ENCODE measurements around the gene CNIH4.
"Not testable (repeated sequence)": the region's sequence is repeated elsewhere in the genome, so short reads cannot be mapped to it uniquely, and the experiment has no call there.

CNIH4 gene

GRCh38 chr1:224349716-224350115 is 7.0 kb upstream of the CNIH4 start:
- DNase-seq (ENCODE audit: low spot score): not testable (repeated sequence)

DNA sequence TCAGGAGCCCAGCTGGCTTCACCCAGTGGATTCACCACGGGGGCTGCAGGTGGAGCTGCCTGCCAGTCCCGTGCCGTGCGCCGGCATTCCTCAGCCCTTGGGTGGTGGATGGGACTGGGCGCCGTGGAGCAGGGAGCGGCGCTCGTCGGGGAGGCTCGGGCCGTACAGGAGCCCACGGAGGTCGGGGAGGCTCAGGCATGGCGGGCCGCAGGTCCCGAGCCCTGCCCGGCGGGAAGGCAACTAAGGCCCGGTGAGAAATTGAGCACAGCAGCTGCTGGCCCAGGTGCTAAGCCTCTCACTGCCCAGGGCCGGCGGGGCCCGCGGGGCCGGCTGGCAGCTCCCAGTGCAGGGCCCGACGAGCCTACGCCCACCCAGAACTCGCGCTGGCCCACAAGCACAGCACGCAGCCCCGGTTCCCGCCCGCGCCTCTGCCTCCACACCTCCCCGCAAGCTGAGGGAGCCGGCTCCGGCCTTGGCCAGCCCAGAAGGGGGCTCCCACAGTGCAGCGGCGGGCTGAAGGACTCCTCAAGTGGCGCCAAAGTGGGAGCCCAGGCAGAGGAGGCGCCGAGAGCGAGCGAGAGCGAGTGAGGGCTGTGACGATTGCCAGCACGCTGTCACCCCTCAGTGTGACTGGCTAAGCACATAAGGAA is 4.1 kb upstream of the CNIH4 start:
- not testable (repeated sequence) for DNase-seq (ENCODE audit: low spot score)

GRCh38 chr1:224353975-224354925 is 2.4 kb upstream of the CNIH4 start:
- no peak for DNase-seq (ENCODE audit: low spot score)

- DNase-seq (ENCODE audit: low spot score): no peak
Observed at GRCh38 chr1:224357626-224358124, 996 bp downstream of the CNIH4 start.

GRCh38 chr1:224358237-224358636 is 1.6 kb downstream of the CNIH4 start:
- no peak for DNase-seq (ENCODE audit: low spot score)

DNA sequence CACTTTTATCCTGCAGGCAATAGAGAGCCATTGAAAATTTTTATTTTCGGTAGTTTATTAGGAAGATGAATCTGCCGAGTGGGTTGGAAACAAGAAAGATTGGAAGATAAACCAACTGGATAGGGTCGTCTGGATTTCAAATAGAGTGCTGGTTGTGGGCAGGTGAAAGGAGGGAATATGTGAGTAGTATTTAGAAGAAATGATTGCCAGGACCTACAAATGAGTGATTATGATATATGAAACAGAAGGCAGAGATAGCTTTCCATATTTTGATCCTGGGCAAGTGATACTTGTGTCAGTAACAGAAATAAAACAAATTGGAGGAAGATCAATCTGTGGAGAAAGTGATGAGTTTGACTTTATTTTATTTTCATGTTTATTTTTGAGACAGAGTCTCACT is 2.5 kb downstream of the CNIH4 start:
- no peak for DNase-seq (ENCODE audit: low spot score)

GRCh38 chr1:224368409-224368808 is 11.7 kb downstream of the CNIH4 start:
- DNase-seq (ENCODE audit: low spot score): no peak

DNA sequence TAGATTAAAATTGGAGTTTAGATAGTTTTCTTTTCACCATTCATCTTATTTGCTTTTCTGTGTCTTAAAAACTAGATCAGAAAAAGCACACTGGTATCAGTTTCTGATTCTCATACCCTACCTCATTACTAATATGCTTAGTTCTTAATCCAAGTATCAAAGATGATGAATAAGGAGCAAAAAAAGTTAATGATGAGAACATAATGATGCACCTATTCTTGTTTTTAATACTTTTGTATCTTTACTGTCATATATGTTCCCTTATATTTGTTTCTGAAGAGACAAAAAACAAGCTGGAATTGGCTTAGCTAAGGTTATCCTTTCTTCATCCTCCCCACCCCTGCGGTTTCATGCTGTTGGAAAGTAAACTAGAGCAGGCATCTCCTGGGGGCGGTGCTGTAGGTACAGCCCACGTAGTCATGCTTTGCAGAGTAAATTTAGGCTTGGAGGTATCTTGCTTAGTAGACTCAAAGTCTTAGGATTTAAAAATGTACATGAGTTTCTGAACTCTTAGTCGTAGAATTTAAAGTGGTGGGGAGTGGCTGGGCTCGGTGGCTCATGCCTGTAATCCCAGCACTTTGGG is 16.4 kb downstream of the CNIH4 start:
- no peak for DNase-seq (ENCODE audit: low spot score)

DNA sequence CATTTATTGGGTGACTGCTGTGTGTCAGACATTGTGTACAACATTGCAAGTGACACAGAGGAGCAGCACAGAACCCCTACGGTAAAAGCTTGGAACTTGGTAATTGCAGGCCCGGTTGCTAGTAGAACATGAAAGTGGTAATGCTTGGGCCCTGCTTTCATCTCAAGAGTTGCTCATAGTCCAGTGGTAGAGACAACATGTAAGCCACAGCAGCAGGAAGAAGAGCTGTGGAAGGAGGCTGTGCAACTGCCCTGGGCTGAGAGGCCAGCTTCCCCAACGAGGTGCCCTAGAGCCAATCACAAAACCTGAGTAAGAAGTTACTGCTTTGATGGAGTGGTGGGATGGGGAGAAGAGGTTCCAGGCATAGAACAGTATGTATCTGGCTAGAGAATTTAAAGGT is 18.4 kb downstream of the CNIH4 start:
- no peak for DNase-seq (ENCODE audit: low spot score)

- no peak for DNase-seq (ENCODE audit: low spot score)
Observed at GRCh38 chr1:224377676-224378006, 21.0 kb downstream of the CNIH4 start.

GRCh38 chr1:224378855-224379631 is 22.4 kb downstream of the CNIH4 start:
- no peak for DNase-seq (ENCODE audit: low spot score)

DNA sequence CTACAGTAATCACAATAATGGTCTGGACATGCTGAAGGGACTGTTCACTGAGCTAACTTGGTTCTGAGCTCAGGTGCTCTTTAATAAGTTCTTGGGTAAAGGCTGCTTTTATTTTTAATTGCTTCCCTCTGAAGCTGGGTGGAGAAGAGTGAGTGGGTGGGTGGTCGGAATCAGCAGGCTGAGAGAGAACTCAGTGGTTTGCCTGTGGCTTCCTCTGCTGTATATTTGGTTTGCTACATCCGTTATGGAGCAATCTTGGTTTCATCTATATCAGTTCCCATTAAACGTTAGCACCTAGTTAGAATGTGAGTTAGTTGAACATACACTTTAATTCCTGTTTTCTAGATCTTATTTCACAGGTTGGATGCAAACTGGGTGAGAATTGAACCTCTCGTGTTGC is 23.3 kb downstream of the CNIH4 start:
- DNase-seq (ENCODE audit: low spot score): no peak

DNA sequence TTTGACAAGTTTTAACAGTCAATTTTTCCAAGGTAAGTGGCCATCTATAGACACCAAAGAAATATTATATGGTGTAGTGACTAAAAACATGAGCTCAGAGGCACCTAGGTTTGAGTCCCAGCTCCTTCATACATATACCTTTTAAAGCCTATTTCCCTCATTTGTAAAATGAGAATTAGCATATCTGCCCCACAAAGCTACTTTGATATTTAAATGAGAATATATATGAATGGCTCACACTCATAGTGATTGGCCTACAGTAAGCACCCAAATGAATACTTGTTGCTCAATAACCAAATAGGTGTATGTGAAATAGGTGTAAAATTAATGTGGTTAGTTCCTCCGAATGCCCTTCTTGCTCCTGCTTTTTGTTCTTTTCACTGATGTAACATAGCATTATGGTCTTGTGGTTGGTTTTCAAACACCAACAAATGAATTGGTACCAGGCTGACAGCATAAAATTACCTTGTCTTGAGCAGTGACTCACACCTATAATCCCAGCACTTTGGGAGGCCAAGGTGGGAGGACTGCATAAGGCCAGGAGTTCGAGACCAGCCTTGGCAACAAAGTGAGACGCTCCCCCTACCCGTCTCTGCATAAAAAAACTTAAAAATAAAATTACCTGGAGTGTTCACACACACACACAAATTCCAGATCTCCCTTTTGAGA is 25.3 kb downstream of the CNIH4 start:
- no peak for DNase-seq (ENCODE audit: low spot score)

DNA sequence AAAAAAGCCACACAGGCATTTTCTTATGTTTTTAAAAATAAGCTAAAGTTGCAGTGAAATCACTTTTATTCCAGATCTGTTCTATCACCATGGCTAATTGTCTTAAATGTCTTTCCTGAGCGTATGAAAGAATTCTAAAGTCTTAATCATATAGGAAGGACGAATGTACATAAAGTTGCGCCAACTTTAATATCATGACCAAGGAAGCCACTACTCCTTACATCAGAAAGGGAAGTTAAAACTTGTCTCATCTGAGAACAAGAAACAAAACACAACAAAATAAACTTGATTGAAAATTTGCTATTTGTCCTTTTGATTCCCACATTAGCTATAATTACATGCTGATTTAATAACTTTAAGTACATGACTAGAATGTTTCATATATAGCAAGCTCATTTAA is 26.5 kb downstream of the CNIH4 start:
- no peak for DNase-seq (ENCODE audit: low spot score)

DNA sequence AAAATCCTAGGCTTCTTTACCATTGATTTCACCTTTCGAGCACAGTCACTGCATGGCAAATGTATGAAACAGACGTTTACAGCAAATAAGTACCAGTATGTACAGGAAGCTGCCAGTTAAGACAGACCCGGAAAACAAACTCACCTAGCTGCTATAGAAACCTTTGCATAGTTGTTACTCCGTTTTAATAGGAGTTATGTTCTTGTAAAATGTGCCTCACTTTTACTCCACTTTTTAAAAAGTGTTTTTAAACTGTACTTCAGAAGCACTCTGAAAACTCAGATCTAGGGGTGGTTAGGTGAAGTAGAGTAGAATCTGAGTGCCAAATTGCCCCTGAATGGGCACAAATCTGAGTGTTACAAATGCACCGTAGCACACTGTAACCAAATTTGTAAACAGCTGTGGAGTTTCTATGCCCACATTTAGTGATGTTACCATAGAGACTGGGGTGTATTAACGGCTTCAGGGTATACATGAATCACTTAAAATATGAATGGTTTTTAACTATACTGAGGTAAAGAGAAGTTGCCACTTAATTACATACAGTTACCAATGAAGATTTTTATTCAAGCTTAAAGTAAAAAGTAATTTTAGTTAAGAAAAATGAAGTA is 30.7 kb downstream of the CNIH4 start:
- no peak for DNase-seq (ENCODE audit: low spot score)

- no peak for DNase-seq (ENCODE audit: low spot score)
Observed at GRCh38 chr1:224387943-224388342, 31.3 kb downstream of the CNIH4 start.

DNA sequence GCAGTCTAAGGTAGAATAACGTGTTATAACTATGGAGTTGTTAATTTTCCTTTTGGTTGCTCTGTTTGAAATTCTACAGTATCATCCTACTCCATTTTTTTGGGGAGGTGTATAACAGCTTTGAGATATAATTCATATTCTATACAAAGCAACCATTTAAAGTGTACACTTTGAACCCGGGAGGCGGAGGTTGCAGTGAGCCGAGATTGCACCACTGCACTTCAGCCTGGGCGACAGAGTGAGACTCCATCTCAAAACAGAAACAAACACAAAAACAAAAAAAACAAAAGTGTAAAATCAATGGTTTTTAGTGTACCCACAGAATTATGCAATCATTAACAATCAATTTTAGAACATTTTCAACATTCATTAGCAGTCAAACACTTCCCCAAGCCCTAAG is 33.8 kb downstream of the CNIH4 start:
- DNase-seq (ENCODE audit: low spot score): no peak

DNA sequence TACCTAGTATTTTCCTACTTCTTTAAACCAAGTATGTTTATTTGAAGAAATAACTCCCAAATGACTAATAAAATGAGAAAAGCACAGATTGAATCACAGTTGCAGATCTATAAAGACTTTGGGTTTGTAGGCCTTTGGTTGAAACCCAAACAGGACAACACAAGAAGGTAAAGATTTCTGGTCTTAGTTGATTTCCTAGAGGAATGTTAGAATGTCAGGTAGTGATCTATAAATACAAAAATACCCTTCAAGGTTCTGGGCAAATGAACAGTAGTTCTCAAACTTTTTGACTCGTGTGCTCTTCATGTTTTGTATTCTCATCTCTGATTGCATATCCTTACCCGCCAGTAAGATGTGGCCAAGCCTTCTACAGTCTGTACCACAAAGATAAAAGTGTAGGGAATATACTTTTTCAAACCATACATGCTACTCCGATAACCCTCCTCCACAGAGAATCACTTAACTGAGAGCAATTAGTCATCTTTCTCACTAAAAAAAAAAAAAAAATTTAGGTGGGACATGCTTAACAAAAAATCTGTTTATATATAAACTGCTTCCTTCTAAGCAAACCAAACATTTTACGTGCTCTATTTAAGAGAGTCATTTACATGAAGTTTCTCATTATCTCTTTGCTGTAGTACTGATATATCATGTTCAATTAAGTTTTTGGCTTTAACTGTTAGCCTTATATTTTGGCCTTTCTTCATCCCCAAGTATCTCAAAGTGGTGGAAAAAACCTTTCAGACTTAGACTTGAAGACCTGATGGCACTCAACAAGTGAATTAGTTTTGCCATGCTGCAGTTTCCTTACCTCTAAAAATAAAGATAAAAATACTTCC is 36.0 kb downstream of the CNIH4 start:
- DNase-seq (ENCODE audit: low spot score): peak; percentile 70

DNA sequence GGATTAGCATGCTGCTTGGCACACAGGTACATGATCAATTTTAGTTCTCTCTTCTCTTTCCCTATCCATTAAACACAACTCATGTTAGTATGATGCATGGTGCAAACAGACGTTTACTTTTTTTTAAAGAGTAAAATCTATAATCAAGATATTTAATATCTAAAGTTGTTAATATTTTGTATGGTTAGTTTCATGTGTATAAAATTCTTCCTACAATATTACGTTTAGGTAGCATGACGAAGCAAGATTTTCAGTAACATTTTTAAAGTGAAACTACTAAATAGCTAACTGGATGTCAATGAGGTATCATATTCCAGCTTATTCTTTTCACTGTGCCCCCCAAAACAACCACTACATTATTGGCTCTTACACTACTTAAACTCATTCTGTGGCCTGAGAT is 36.6 kb downstream of the CNIH4 start:
- peak; percentile 52 for DNase-seq (ENCODE audit: low spot score)

DNA sequence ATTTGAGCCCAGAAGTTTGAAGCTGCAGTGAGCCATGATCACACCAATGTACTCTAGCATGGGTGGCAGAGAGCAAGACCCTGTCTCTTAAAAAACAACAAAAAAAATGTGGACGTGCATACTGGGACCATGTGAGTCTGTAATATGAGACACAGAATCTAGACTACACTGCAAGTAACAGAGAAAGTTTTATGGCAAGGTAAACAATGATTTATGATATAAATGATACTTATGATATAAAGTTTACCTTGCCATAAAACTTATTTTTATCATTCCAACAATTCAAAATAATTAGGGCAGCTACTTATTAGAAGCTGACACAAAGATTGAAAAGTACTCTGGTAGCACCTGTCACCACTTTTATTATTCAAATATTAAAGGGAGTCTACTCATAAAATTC is 43.2 kb downstream of the CNIH4 start:
- DNase-seq (ENCODE audit: low spot score): no peak
